ENCODE data around the gene ENTREP1. TPM values are rescaled to one million over a fixed set of nuclear protein-coding genes. Genes with fewer than 3 reads are reported as not detected.

Gene ENTREP1
- total and polyA plus RNA-seq, 2 of the 4 experiments (the other 2 are of a cell fraction): not detected

DNA sequence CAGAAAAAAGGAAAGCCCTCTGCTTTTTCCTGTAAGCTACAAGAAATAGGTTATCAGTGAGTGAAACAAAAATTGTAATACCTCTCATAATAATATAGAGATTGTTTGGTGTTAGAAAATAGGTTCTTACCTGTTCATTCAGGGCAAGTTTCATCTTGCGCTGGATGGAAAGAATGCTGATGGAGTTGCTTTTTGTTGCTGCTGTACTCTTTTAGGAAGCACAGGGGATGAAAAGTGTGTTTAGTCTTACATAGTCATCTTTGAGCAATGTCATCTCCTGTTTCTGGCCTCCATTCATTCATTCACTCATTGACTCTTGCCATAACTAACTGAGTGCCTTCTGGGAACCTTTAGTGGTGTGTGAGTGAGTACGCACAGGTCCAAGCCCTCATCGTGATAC, 6.4 kb downstream of the ENTREP1 start:
- no peak overlapping the region for H2BK15ac ChIP-seq (ENCODE audit: low read depth, low read length)
- DNase-seq (no peak), ATAC-seq (ENCODE audit: low read depth) (no peak)
- in situ Hi-C loops (cut with MboI; ENCODE audit: low sequenced_read_pairs) (no loop called here), dilution Hi-C loops (cut with HindIII; ENCODE audit: low sequenced_read_pairs, unreplicated experiment) (no loop called here), intact Hi-C loops (cut with micrococcal nuclease) (no loop called here)
- H2BK120ac ChIP-seq (ENCODE audit: low read depth, low read length): no peak overlapping the region
- no TSS peak for BruUV-seq (replicated peaks)
- no peak overlapping the region for H3K56ac ChIP-seq (ENCODE audit: extremely low read depth, insufficient read depth, low read length)
- no peak overlapping the region for H3K4ac ChIP-seq (ENCODE audit: low read depth, low read length)
- H4K20me1 ChIP-seq (ENCODE audit: insufficient read depth, low read length): no peaks in the 10 kb centered on the region
- H4K91ac ChIP-seq (ENCODE audit: insufficient read depth, low read depth, low read length): no peak overlapping the region
- H3K18ac ChIP-seq (ENCODE audit: low read depth, low read length): no peak overlapping the region
- POLR2A ChIA-PET (ENCODE audit: unreplicated experiment): no interaction called here
- no peak overlapping the region for H3K23ac ChIP-seq (ENCODE audit: low read depth, low read length)
- no peak overlapping the region for H2AFZ ChIP-seq (replicated peaks; ENCODE audit: low read length, poor library complexity)
- no peak overlapping the region for H3K9ac ChIP-seq (ENCODE audit: low read depth, low read length)
- WGBS, 2 experiments (ENCODE audit: extremely low coverage in 2 of 2, insufficient read length in 1 of 2): 83% methylated on average over 2 of the region's 3 CpGs; no CpG with 5 or more reads in 1 of the 2 experiments
- H3K14ac ChIP-seq (replicated peaks; ENCODE audit: low read depth, low read length): no peak overlapping the region
- H3K9me3 ChIP-seq (ENCODE audit: control insufficient read depth, insufficient read depth, low read length): no peaks in the 10 kb centered on the region
- H2BK5ac ChIP-seq (ENCODE audit: low read depth, low read length, poor library complexity, severe bottlenecking): no peak overlapping the region
- no peak overlapping the region for H3K4me3 ChIP-seq (ENCODE audit: insufficient read depth, low read depth, low read length)
- H3K9me1 ChIP-seq (ENCODE audit: insufficient read depth, low read length): no peaks in the 10 kb centered on the region
- no peak overlapping the region for H4K5ac ChIP-seq (ENCODE audit: low read depth, low read length)
- CTCF ChIA-PET: interaction anchor here (0.6 kb wide), 1 partner anchor 43 kb away, joined by 3 read pairs; no protein-coding TSS in a partner anchor
- no peak overlapping the region for H4K8ac ChIP-seq (ENCODE audit: low read depth in 2 of 2, low read length in 2 of 2)
- no peak overlapping the region for H2AK5ac ChIP-seq (ENCODE audit: low read depth, low read length)
- H3K27me3 ChIP-seq (ENCODE audit: control insufficient read depth, insufficient read depth, low read length): peaks cover 30% of the 10 kb centered on the region
- H2BK20ac ChIP-seq (ENCODE audit: low read depth, low read length): no peak overlapping the region
- H3K27ac ChIP-seq (ENCODE audit: insufficient read depth, low read length): no peak overlapping the region
- H3K4me1 ChIP-seq (ENCODE audit: control insufficient read depth, insufficient read depth, low read length): no peaks in the 10 kb centered on the region
- no peaks in the 10 kb centered on the region for H3K36me3 ChIP-seq (ENCODE audit: control insufficient read depth, insufficient read depth, low read length)
- no peak for TF ChIP-seq RFX5 (IDR thresholded peaks at IDR 0.05; ENCODE audit: low read depth, low read length)
- no peak for TF ChIP-seq NFE2L2 (IDR thresholded peaks at IDR 0.05; ENCODE audit: low read depth, low read length)
- no peaks in the 10 kb centered on the region for H3K79me1 ChIP-seq (ENCODE audit: low read depth in 1 of 2, low read length in 2 of 2)
- no peak overlapping the region for H3K4me2 ChIP-seq (ENCODE audit: low read depth, low read length)
- no peak overlapping the region for H2AK9ac ChIP-seq (replicated peaks; ENCODE audit: low read depth, low read length, poor library complexity)

Data from IMR-90 (cell line).